CD4-positive, alpha-beta T cell (primary cell): ENCODE measurements around the gene GPATCH3. TPM values are rescaled to one million over a fixed set of nuclear protein-coding genes. Genes with fewer than 3 reads are reported as not detected.
A peak's percentile ranks its signal among the peaks of the same experiment; 100 is the strongest.

Experiments
- ATAC-seq: fragments of 200-7000 bp; cut with Tn5 transposase; one replicate; pipeline ENCODE4 v1.10.0; 2022; ENCODE audit warnings: mild to moderate bottlenecking; ENCODE audit not compliant: poor library complexity
- CTCF ChIA-PET: fragments of 350-600 bp; sonication (Branson Sonifier 250); formaldehyde crosslinking; loops from one replicate; lab custom pipeline; 2021; ENCODE audit warnings: antibody characterized with exemption, inconsistent platforms; lab: Charles Lee
- POLR2A ChIA-PET: fragments of 350-600 bp; sonication (Branson Sonifier 250); formaldehyde crosslinking; loops from one replicate; lab custom pipeline; 2021; ENCODE audit warnings: antibody characterized with exemption, inconsistent platforms; lab: Charles Lee
- DNase-seq, 14 experiments: peaks; one replicate each; pipeline ENCODE4 v3.0.0-alpha.2; 2013 to 2020; ENCODE audit warnings: mixed read lengths in 2 of 14
- H3K27ac ChIP-seq, 2 donors: one replicate each; pipeline versions ENCODE4 v1.5.1 to v1.7.0; 2013; ENCODE audit warnings: low read length in 2 of 2, low read depth in 1 of 2, mild to moderate bottlenecking in 1 of 2
- H3K27me3 ChIP-seq, 2 experiments: 1 replicate in 1 of 2; 2 replicates in 1 of 2; pipeline versions ENCODE4 v1.6.1 to v1.7.0; 2013; ENCODE audit warnings: low read length in 2 of 2, control low read depth in 1 of 2, mild to moderate bottlenecking in 1 of 2, moderate library complexity in 1 of 2; ENCODE audit not compliant: insufficient read depth in 2 of 2, control insufficient read depth in 1 of 2
- H3K36me3 ChIP-seq: one replicate; pipeline ENCODE4 v1.6.1; 2013; ENCODE audit warnings: low read length, control low read depth; ENCODE audit not compliant: insufficient read depth
- H3K4me1 ChIP-seq: one replicate; pipeline ENCODE4 v1.6.1; 2013; ENCODE audit warnings: low read length, control low read depth; ENCODE audit not compliant: insufficient read depth
- H3K4me3 ChIP-seq: one replicate; pipeline ENCODE4 v1.5.1; 2013; ENCODE audit warnings: mild to moderate bottlenecking, low read length, moderate library complexity
- H3K9me3 ChIP-seq, 2 experiments: 1 replicate in 1 of 2; 2 replicates in 1 of 2; pipeline versions ENCODE4 v1.6.1 to v1.7.0; 2013; ENCODE audit warnings: low read length in 2 of 2, mild to moderate bottlenecking in 2 of 2, control low read depth in 1 of 2, moderate library complexity in 1 of 2; ENCODE audit not compliant: control insufficient read depth in 1 of 2, insufficient read depth in 1 of 2
- H3K27ac Mint-ChIP-seq: one replicate; pipeline ENCODE4 v1.8.0; 2020; ENCODE audit warnings: mixed read lengths
- H3K27me3 Mint-ChIP-seq: one replicate; pipeline ENCODE4 v1.8.0; 2021; ENCODE audit warnings: mixed read lengths
- H3K36me3 Mint-ChIP-seq: one replicate; pipeline ENCODE4 v1.8.0; 2021; ENCODE audit warnings: low read depth, mixed read lengths
- H3K4me1 Mint-ChIP-seq: one replicate; pipeline ENCODE4 v1.8.0; 2021; ENCODE audit warnings: low read depth, mixed read lengths
- H3K4me3 Mint-ChIP-seq: one replicate; pipeline ENCODE4 v1.8.0; 2020; ENCODE audit warnings: mild to moderate bottlenecking, mixed read lengths
- H3K9me3 Mint-ChIP-seq: one replicate; pipeline ENCODE4 v1.8.0; 2020; ENCODE audit warnings: mixed read lengths
- intact Hi-C, 2 experiments: fragments of 100-400 bp; cut with DNase I in 1 of 2; cut with micrococcal nuclease in 1 of 2; formaldehyde crosslinking; loops; one replicate each; pipeline versions ENCODE4 v1.15.1 to v1.9.0; 2023 to 2025; cut with DNase I, micrococcal nuclease
- total RNA-seq, 174 experiments: library from RNA in 2 of 174; stranded (reverse) in 2 of 174; gene quantifications; one replicate each; pipeline ENCODE4 v1.2.3 and lab custom pipeline; 2021 to 2026
- TF ChIP-seq, protein P1 (sequence below): fragments of 200-600 bp; IDR thresholded peaks from one replicate; pipeline ENCODE4 v1.8.0; 2022; ENCODE audit warnings: antibody characterized with exemption, mild to moderate bottlenecking

GPATCH3 gene
- total RNA-seq, 2 experiments from 2014 or later: 30.2 to 32.4 TPM

DNA sequence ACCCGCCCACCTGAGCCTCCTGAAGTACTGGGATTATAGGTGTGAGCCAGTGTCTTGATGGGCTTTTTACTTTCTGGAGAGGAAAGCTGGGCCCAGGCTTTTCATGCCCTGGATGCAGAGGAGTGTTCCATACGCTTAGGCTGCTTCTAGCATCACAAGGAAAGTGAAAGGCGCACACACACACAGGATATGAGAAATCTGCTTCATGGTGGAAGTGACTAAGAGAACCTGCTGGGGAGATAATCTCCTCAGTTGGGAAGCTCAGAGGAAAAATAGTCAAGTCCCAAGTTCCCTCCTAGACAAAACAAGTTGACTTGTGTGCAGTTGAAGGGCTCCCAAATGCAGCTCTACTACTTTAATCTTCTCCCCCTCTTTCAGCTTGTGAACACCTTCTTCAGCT, 23.4 kb upstream of the GPATCH3 start:
- H3K4me3 Mint-ChIP-seq: peak overlapping the region; percentile 91
- peak overlapping the region; percentile 90 for H3K27ac Mint-ChIP-seq
- H3K9me3 Mint-ChIP-seq: no peaks in the 10 kb centered on the region

DNA sequence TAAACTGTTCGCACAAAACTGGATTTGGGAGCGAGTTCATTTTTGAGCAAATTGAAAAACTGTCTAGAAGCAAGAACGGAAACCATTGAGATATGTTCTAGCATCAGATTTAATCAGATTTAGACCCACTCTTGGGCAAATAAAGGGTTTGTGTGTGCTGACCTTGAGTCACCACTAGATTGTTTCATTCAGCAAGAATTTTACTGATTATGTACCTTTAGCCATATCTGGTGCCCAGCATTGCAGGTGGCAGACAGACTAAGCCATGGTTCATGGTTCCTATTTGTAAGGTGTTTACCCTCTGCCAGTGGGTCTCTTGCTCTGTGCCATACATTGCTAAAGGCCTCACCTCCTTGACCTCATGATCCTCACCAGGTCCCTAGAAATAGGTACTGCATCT, 22.6 kb upstream of the GPATCH3 start:
- TF ChIP-seq, protein P1, sequence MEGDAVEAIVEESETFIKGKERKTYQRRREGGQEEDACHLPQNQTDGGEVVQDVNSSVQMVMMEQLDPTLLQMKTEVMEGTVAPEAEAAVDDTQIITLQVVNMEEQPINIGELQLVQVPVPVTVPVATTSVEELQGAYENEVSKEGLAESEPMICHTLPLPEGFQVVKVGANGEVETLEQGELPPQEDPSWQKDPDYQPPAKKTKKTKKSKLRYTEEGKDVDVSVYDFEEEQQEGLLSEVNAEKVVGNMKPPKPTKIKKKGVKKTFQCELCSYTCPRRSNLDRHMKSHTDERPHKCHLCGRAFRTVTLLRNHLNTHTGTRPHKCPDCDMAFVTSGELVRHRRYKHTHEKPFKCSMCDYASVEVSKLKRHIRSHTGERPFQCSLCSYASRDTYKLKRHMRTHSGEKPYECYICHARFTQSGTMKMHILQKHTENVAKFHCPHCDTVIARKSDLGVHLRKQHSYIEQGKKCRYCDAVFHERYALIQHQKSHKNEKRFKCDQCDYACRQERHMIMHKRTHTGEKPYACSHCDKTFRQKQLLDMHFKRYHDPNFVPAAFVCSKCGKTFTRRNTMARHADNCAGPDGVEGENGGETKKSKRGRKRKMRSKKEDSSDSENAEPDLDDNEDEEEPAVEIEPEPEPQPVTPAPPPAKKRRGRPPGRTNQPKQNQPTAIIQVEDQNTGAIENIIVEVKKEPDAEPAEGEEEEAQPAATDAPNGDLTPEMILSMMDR: no peak
- intact Hi-C loops: loop anchor here in 1 of 2 experiments (1.0 to 5.0 kb wide), 2 partner anchors 23 to 309 kb away; partner anchors contain the start of genes GPATCH3 and WDTC1
- H3K4me1 Mint-ChIP-seq: peaks cover 40% of the 10 kb centered on the region
- ChIA-PET POLR2A (no interaction called here), CTCF (no interaction called here)
- H3K36me3 Mint-ChIP-seq: peaks cover 51% of the 10 kb centered on the region
- H3K27ac Mint-ChIP-seq: peak overlapping the region; percentile 90
- Histone ChIP-seq H3K4me1 (peaks cover 28% of the 10 kb centered on the region), H3K9me3 (no peaks in the 10 kb centered on the region), H3K36me3 (peaks cover 37% of the 10 kb centered on the region), H3K27me3 (no peaks in the 10 kb centered on the region), H3K27ac (no peak overlapping the region), H3K4me3 (no peak overlapping the region)
- H3K4me3 Mint-ChIP-seq: peak overlapping the region; percentile 91
- DNase-seq (no peak), ATAC-seq (no peak)
- H3K27me3 Mint-ChIP-seq: no peaks in the 10 kb centered on the region
- H3K9me3 Mint-ChIP-seq: no peaks in the 10 kb centered on the region

More for the DNA sequence above, 23.4 kb upstream of the GPATCH3 start:
- no peaks in the 10 kb centered on the region for H3K9me3 ChIP-seq
- H3K27ac ChIP-seq: no peak overlapping the region
- no peak overlapping the region for H3K4me3 ChIP-seq
- ATAC-seq: no peak
- TF ChIP-seq, protein P1: no peak
- intact Hi-C loops: loop anchor here in 1 of 2 experiments (5.0 kb wide), 1 partner anchor 309 kb away; the partner anchor contains the start of gene WDTC1
- no peaks in the 10 kb centered on the region for H3K27me3 ChIP-seq
- Mint-ChIP-seq H3K27me3 (no peaks in the 10 kb centered on the region), H3K36me3 (peaks cover 59% of the 10 kb centered on the region), H3K4me1 (peaks cover 40% of the 10 kb centered on the region)
- H3K36me3 ChIP-seq: peaks cover 44% of the 10 kb centered on the region
- DNase-seq: no peak
- CTCF ChIA-PET: no interaction called here
- POLR2A ChIA-PET: interaction anchor here (0.8 kb wide), 1 partner anchor 24 kb away, joined by 3 read pairs; no protein-coding TSS in a partner anchor
- H3K4me1 ChIP-seq: peaks cover 28% of the 10 kb centered on the region

DNA sequence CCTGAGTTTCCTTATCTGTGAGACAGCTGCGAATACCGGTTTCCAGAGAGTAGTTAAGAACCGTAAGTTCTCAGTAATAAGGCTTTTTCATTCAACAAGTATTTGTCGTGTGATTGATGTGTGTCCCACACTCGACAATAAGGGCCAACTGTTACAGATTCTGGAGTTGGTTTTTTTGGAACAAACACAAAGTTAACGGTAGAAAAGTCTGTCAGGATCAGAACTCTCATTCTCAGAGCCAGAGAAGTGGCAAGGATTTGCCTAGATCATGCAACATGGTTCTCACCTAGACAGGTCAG, 22.1 kb upstream of the GPATCH3 start:
- Mint-ChIP-seq H3K27ac (peak overlapping the region; percentile 90), H3K36me3 (peaks cover 46% of the 10 kb centered on the region), H3K4me3 (peak overlapping the region; percentile 91), H3K9me3 (no peaks in the 10 kb centered on the region), H3K27me3 (no peaks in the 10 kb centered on the region), H3K4me1 (peaks cover 40% of the 10 kb centered on the region)
- Histone ChIP-seq H3K4me3 (peak overlapping the region; percentile 74), H3K9me3 (no peaks in the 10 kb centered on the region), H3K4me1 (peaks cover 28% of the 10 kb centered on the region), H3K27ac (peak overlapping the region; percentile 83 to 85), H3K27me3 (no peaks in the 10 kb centered on the region), H3K36me3 (peaks cover 32% of the 10 kb centered on the region)
- CTCF ChIA-PET: no interaction called here
- intact Hi-C loops: loop anchor here in 1 of 2 experiments (1.0 to 5.0 kb wide), 2 partner anchors 22 to 310 kb away; partner anchors contain the start of genes GPATCH3 and WDTC1
- DNase-seq (no peak), ATAC-seq (no peak)
- POLR2A ChIA-PET: interaction anchor here (1.0 to 2.6 kb wide), 3 partner anchors 9 to 32 kb away, joined by 3 to 33 read pairs (median 12); partner anchors contain the start of genes GPATCH3 and GPN2
- TF ChIP-seq, protein P1: no peak
